Middle frontal gyrus (tissue), 1 donor: ENCODE data around the gene ANKRD13A.
"Not testable (repeated sequence)": the region's sequence is repeated elsewhere in the genome, so short reads cannot be mapped to it uniquely, and the experiment has no call there.

Source experiments
- DNase-seq: peaks from one replicate; pipeline ENCODE4 v3.0.0-alpha.2; 2015; ENCODE audit warnings: low spot score; ENCODE audit errors: extremely low spot score

ANKRD13A gene

GRCh38 chr12:109983432-109984142 is 15.6 kb upstream of the ANKRD13A start:
- DNase-seq: no peak

- DNase-seq: not testable (repeated sequence)
These were observed 13.0 kb upstream of the ANKRD13A start for GRCh38 chr12:109986236-109986635.

- DNase-seq: no peak
These were observed 11.6 kb upstream of the ANKRD13A start for GRCh38 chr12:109987615-109988014.

- DNase-seq: no peak
These were observed 11.0 kb upstream of the ANKRD13A start for GRCh38 chr12:109988274-109988673.

- no peak for DNase-seq
These were observed 10.3 kb upstream of the ANKRD13A start for GRCh38 chr12:109988903-109989302.

- DNase-seq: no peak
These were observed 9.8 kb upstream of the ANKRD13A start for GRCh38 chr12:109989380-109989779.

GRCh38 chr12:109991586-109991985 is 7.6 kb upstream of the ANKRD13A start:
- no peak for DNase-seq

- DNase-seq: no peak
These were observed 6.1 kb upstream of the ANKRD13A start for GRCh38 chr12:109993091-109993490.

GRCh38 chr12:109994401-109995175 is 4.6 kb upstream of the ANKRD13A start:
- no peak for DNase-seq

GRCh38 chr12:109995361-109995685 is 3.9 kb upstream of the ANKRD13A start:
- no peak for DNase-seq

GRCh38 chr12:109995686-109996482 is 3.3 kb upstream of the ANKRD13A start, which contains the start of gene GIT2:
Gene GIT2 (minus strand): TSS chr12:109996368. CDS start chr12:109996224, 144 bp downstream.
- peak; percentile 92 for DNase-seq

- no peak for DNase-seq
These were observed 2.8 kb upstream of the ANKRD13A start for GRCh38 chr12:109996483-109996853.

GRCh38 chr12:109997393-109997792 is 1.8 kb upstream of the ANKRD13A start:
- DNase-seq: no peak

- DNase-seq: no peak
These were observed 858 bp upstream of the ANKRD13A start for GRCh38 chr12:109998241-109998903.

- DNase-seq: no peak
These were observed 380 bp downstream of the ANKRD13A start for GRCh38 chr12:109999649-109999971.

GRCh38 chr12:109999983-110000505 is 814 bp downstream of the ANKRD13A start:
- no peak for DNase-seq

GRCh38 chr12:110001596-110001995 is 2.4 kb downstream of the ANKRD13A start:
- DNase-seq: no peak

GRCh38 chr12:110002676-110003515 is 3.7 kb downstream of the ANKRD13A start:
- no peak for DNase-seq

GRCh38 chr12:110004598-110004997 is 5.4 kb downstream of the ANKRD13A start:
- no peak for DNase-seq

- no peak for DNase-seq
These were observed 6.2 kb downstream of the ANKRD13A start for GRCh38 chr12:110005319-110005973.
